Liver (tissue), 9 donors: ENCODE data around the gene DRAXIN. TPM values are rescaled to one million over a fixed set of nuclear protein-coding genes. Genes with fewer than 3 reads are reported as not detected.

ENCODE experiments used
- DNase-seq: peaks from one replicate; pipeline ENCODE4 v3.0.0-alpha.2; 2017; ENCODE audit warnings: low spot score
- H3K27ac ChIP-seq, 2 donors: one replicate each; pipeline ENCODE4 v1.7.0; 2013; ENCODE audit warnings: inconsistent platforms in 2 of 2, low read length in 2 of 2, control low read depth in 1 of 2, low read depth in 1 of 2, mild to moderate bottlenecking in 1 of 2
- H3K27me3 ChIP-seq, 4 donors: one replicate each; pipeline versions ENCODE4 v1.6.1 to v1.7.0; 2013; ENCODE audit warnings: low read length in 3 of 4, inconsistent platforms in 1 of 4, mild to moderate bottlenecking in 1 of 4, moderate library complexity in 1 of 4; ENCODE audit not compliant: control insufficient read depth in 4 of 4, insufficient read depth in 4 of 4
- H3K36me3 ChIP-seq, 4 donors: one replicate each; pipeline versions ENCODE4 v1.6.1 to v1.7.0; 2013; ENCODE audit warnings: low read length in 3 of 4, mild to moderate bottlenecking in 3 of 4, low read depth in 1 of 4, moderate library complexity in 1 of 4; ENCODE audit not compliant: control insufficient read depth in 4 of 4, insufficient read depth in 3 of 4
- H3K4me1 ChIP-seq, 4 donors: one replicate each; pipeline versions ENCODE4 v1.6.1 to v1.7.0; 2013; ENCODE audit warnings: low read length in 3 of 4, mild to moderate bottlenecking in 3 of 4, moderate library complexity in 1 of 4; ENCODE audit not compliant: control insufficient read depth in 4 of 4, insufficient read depth in 4 of 4
- H3K4me3 ChIP-seq, 3 donors: one replicate each; pipeline versions ENCODE4 v1.6.1 to v1.7.0; 2013; ENCODE audit warnings: low read length in 3 of 3, control low read depth in 1 of 3, low read depth in 1 of 3, mild to moderate bottlenecking in 1 of 3
- H3K9ac ChIP-seq, 2 donors: one replicate each; pipeline ENCODE4 v1.7.0; 2013; ENCODE audit warnings: low read length in 2 of 2, mild to moderate bottlenecking in 2 of 2, moderate library complexity in 2 of 2, control low read depth in 1 of 2, low read depth in 1 of 2
- H3K9me3 ChIP-seq, 4 donors: one replicate each; pipeline versions ENCODE4 v1.6.1 to v1.7.0; 2013; ENCODE audit warnings: low read length in 3 of 4; ENCODE audit not compliant: control insufficient read depth in 4 of 4
- EGR1 ChIP-seq, 2 donors: IDR thresholded peaks; 2 replicates each; pipeline ENCODE4 v1.6.1; 2016 to 2018; ENCODE audit warnings: antibody characterized with exemption in 2 of 2, low read depth in 2 of 2
- FOXA1 ChIP-seq: IDR thresholded peaks from 2 replicates; pipeline ENCODE4 v1.6.1; 2016; ENCODE audit warnings: antibody characterized with exemption
- FOXA2 ChIP-seq: IDR thresholded peaks from 2 replicates; pipeline ENCODE4 v1.6.1; 2016; ENCODE audit warnings: antibody characterized with exemption
- GABPA ChIP-seq, 2 donors: IDR thresholded peaks in 1 of 2; conservative IDR thresholded peaks in 1 of 2; 2 replicates each; pipeline ENCODE4 v1.6.1; 2016; ENCODE audit warnings: antibody characterized with exemption in 2 of 2, mild to moderate bottlenecking in 1 of 2, moderate library complexity in 1 of 2
- HNF4A ChIP-seq, 2 donors: conservative IDR thresholded peaks; 2 replicates each; pipeline ENCODE4 v1.6.1; 2016; ENCODE audit warnings: antibody characterized with exemption in 2 of 2, mild to moderate bottlenecking in 2 of 2
- HNF4G ChIP-seq: IDR thresholded peaks from 2 replicates; pipeline ENCODE4 v1.6.1; 2016; ENCODE audit warnings: antibody characterized with exemption
- JUND ChIP-seq, 2 donors: IDR thresholded peaks; 2 replicates each; pipeline ENCODE4 v1.6.1; 2016; ENCODE audit warnings: antibody characterized with exemption in 2 of 2
- NR2F2 ChIP-seq: IDR thresholded peaks from 2 replicates; pipeline ENCODE4 v1.6.1; 2016; ENCODE audit warnings: antibody characterized with exemption
- RAD21 ChIP-seq, 2 donors: IDR thresholded peaks; 2 replicates each; pipeline ENCODE4 v1.6.1; 2016; ENCODE audit warnings: antibody characterized with exemption in 2 of 2, mild to moderate bottlenecking in 2 of 2
- RXRA ChIP-seq, 2 donors: IDR thresholded peaks; 2 replicates each; pipeline ENCODE4 v1.6.1; 2017 to 2018; ENCODE audit warnings: antibody characterized with exemption in 2 of 2, mild to moderate bottlenecking in 1 of 2
- SP1 ChIP-seq: IDR thresholded peaks from 2 replicates; pipeline ENCODE4 v1.6.1; 2018; ENCODE audit warnings: antibody characterized with exemption, mild to moderate bottlenecking
- TAF1 ChIP-seq: conservative IDR thresholded peaks from 2 replicates; pipeline ENCODE4 v1.6.1; 2016; ENCODE audit warnings: antibody characterized with exemption, mild to moderate bottlenecking
- YY1 ChIP-seq: IDR thresholded peaks from 2 replicates; pipeline ENCODE4 v1.6.1; 2016; ENCODE audit warnings: antibody characterized with exemption, mild to moderate bottlenecking
- WGBS: extraction: QIAGEN DNeasy Blood & Tissue Kit; methylation state at CpG from one replicate; pipeline ENCODE4 v1.1.7; 2013; 5-methylcytosine and 5-hydroxymethylcytosine counted together
- polyA plus RNA-seq, 2 donors: library from polyadenylated mRNA; stranded (reverse) in 1 of 2; unstranded in 1 of 2; fragments of 200-250 nt in 1 of 2; fragments of >200 nt in 1 of 2; fragmentation: Nextera tagmentation in 1 of 2; extraction: Ambion mirVana in 1 of 2; gene quantifications; one replicate each; pipeline versions ENCODE4 v1.2.1 to v1.2.3, GENCODE V29; 2013 to 2015
- total RNA-seq, 2 donors: library from RNA; depleted of rRNA; stranded (reverse); fragments of >200 nt; gene quantifications; one replicate each; pipeline ENCODE4 v1.2.3, GENCODE V29; 2014
- TF ChIP-seq, protein P1 (sequence below): fragments of 150-350 bp; IDR thresholded peaks from 2 replicates; pipeline ENCODE4 v1.5.1; 2017; ENCODE audit warnings: improper control_type of control experiment, low read depth, low read length; ENCODE audit not compliant: missing input control
- TF ChIP-seq, protein P2 (sequence below): IDR thresholded peaks from 2 replicates; pipeline ENCODE4 v1.6.1; 2016; ENCODE audit warnings: antibody characterized with exemption
- TF ChIP-seq, protein P3 (sequence below): IDR thresholded peaks from 2 replicates; pipeline ENCODE4 v1.6.1; 2016; ENCODE audit warnings: antibody characterized with exemption
- TF ChIP-seq, protein P4 (sequence below): IDR thresholded peaks from 2 replicates; pipeline ENCODE4 v1.6.1; 2016; ENCODE audit warnings: antibody characterized with exemption, mild to moderate bottlenecking
- TF ChIP-seq, protein P5 (sequence below): IDR thresholded peaks from 2 replicates; pipeline ENCODE4 v1.6.1; 2016; ENCODE audit warnings: antibody characterized with exemption
- donor health status: healthy.
- donor health status: healthy.
- donor health status: healthy.
- donor health status: healthy.
- donor health status: healthy.

Gene DRAXIN
- total and polyA plus RNA-seq, 4 donors: under 0.01 to 0.01 TPM; not detected in 2

DNA sequence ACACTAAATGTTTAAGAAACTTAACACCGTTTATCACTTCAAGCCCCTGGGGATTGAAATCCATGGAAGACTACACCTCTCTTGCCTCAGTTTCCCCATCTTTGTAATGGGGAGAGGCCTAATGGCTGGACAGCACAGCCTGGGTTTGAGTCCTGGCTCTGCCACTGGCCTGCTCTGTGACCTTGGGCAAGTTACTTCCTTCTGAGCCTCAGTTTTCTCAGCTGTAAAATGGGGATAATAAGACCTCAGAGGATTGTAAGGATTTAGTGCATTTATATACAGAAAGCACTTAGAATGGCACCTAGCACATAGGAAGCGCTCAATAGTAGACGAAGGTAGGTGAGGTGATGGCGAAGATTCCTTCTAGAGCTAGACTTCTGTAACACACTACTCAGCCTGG, 50.0 kb downstream of the DRAXIN start:
- no peaks in the 10 kb centered on the region for H3K27me3 ChIP-seq
- peaks cover 1 to 8% (median 7%) of the 10 kb centered on the region in 4 donors for H3K4me1 ChIP-seq
- WGBS: 94% methylated on average over 4 of the region's 4 CpGs
- H3K4me3 ChIP-seq: no peak overlapping the region
- TF ChIP-seq HNF4A (conservative IDR thresholded peaks at IDR 0.05): no peak
- no peak for TF ChIP-seq EGR1 (IDR thresholded peaks at IDR 0.05; ENCODE audit: low read depth in 2 of 2)
- TF ChIP-seq, protein P1, sequence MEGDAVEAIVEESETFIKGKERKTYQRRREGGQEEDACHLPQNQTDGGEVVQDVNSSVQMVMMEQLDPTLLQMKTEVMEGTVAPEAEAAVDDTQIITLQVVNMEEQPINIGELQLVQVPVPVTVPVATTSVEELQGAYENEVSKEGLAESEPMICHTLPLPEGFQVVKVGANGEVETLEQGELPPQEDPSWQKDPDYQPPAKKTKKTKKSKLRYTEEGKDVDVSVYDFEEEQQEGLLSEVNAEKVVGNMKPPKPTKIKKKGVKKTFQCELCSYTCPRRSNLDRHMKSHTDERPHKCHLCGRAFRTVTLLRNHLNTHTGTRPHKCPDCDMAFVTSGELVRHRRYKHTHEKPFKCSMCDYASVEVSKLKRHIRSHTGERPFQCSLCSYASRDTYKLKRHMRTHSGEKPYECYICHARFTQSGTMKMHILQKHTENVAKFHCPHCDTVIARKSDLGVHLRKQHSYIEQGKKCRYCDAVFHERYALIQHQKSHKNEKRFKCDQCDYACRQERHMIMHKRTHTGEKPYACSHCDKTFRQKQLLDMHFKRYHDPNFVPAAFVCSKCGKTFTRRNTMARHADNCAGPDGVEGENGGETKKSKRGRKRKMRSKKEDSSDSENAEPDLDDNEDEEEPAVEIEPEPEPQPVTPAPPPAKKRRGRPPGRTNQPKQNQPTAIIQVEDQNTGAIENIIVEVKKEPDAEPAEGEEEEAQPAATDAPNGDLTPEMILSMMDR: no peak
- no peak for TF ChIP-seq FOXA2
- TF ChIP-seq RAD21 (IDR thresholded peaks at IDR 0.05): no peak
- TF ChIP-seq, protein P2, sequence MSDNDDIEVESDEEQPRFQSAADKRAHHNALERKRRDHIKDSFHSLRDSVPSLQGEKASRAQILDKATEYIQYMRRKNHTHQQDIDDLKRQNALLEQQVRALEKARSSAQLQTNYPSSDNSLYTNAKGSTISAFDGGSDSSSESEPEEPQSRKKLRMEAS: no peak
- TF ChIP-seq FOXA1: no peak
- no peak for TF ChIP-seq YY1
- no peak for TF ChIP-seq TAF1
- TF ChIP-seq, protein P3, sequence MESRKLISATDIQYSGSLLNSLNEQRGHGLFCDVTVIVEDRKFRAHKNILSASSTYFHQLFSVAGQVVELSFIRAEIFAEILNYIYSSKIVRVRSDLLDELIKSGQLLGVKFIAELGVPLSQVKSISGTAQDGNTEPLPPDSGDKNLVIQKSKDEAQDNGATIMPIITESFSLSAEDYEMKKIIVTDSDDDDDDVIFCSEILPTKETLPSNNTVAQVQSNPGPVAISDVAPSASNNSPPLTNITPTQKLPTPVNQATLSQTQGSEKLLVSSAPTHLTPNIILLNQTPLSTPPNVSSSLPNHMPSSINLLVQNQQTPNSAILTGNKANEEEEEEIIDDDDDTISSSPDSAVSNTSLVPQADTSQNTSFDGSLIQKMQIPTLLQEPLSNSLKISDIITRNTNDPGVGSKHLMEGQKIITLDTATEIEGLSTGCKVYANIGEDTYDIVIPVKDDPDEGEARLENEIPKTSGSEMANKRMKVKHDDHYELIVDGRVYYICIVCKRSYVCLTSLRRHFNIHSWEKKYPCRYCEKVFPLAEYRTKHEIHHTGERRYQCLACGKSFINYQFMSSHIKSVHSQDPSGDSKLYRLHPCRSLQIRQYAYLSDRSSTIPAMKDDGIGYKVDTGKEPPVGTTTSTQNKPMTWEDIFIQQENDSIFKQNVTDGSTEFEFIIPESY: no peak
- TF ChIP-seq SP1: no peak
- TF ChIP-seq RXRA (IDR thresholded peaks at IDR 0.05): no peak
- no peak for TF ChIP-seq HNF4G
- TF ChIP-seq NR2F2: no peak
- TF ChIP-seq, protein P4, sequence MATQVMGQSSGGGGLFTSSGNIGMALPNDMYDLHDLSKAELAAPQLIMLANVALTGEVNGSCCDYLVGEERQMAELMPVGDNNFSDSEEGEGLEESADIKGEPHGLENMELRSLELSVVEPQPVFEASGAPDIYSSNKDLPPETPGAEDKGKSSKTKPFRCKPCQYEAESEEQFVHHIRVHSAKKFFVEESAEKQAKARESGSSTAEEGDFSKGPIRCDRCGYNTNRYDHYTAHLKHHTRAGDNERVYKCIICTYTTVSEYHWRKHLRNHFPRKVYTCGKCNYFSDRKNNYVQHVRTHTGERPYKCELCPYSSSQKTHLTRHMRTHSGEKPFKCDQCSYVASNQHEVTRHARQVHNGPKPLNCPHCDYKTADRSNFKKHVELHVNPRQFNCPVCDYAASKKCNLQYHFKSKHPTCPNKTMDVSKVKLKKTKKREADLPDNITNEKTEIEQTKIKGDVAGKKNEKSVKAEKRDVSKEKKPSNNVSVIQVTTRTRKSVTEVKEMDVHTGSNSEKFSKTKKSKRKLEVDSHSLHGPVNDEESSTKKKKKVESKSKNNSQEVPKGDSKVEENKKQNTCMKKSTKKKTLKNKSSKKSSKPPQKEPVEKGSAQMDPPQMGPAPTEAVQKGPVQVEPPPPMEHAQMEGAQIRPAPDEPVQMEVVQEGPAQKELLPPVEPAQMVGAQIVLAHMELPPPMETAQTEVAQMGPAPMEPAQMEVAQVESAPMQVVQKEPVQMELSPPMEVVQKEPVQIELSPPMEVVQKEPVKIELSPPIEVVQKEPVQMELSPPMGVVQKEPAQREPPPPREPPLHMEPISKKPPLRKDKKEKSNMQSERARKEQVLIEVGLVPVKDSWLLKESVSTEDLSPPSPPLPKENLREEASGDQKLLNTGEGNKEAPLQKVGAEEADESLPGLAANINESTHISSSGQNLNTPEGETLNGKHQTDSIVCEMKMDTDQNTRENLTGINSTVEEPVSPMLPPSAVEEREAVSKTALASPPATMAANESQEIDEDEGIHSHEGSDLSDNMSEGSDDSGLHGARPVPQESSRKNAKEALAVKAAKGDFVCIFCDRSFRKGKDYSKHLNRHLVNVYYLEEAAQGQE: no peak
- no peak for TF ChIP-seq JUND (IDR thresholded peaks at IDR 0.05)
- TF ChIP-seq GABPA (IDR thresholded peaks at IDR 0.05 in 1 of 2, conservative IDR thresholded peaks at IDR 0.05 in 1 of 2): no peak
- TF ChIP-seq, protein P5, sequence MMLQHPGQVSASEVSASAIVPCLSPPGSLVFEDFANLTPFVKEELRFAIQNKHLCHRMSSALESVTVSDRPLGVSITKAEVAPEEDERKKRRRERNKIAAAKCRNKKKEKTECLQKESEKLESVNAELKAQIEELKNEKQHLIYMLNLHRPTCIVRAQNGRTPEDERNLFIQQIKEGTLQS: no peak
- peaks cover 0 to 9% (median 0%) of the 10 kb centered on the region in 4 donors for H3K36me3 ChIP-seq
- H3K27ac ChIP-seq: no peak overlapping the region
- no peak overlapping the region for H3K9ac ChIP-seq
- DNase-seq: no peak
- H3K9me3 ChIP-seq: no peaks in the 10 kb centered on the region
